ENCODE data around the gene FCHSD2.
"Not testable (repeated sequence)": the region's sequence is repeated elsewhere in the genome, so short reads cannot be mapped to it uniquely, and the experiment has no call there.

The FCHSD2 gene

GRCh38 chr11:73074319-73074718 lies 67.8 kb downstream of the FCHSD2 start:
- TF ChIP-seq CTCF (IDR thresholded peaks at IDR 0.05; ENCODE audit: extremely low read depth, missing control alignments) = no peak
- no peak for DNase-seq (ENCODE audit: low spot score)

GRCh38 chr11:73072935-73073481 lies 69.1 kb downstream of the FCHSD2 start:
- TF ChIP-seq CTCF (IDR thresholded peaks at IDR 0.05; ENCODE audit: extremely low read depth, missing control alignments) = no peak
- DNase-seq (ENCODE audit: low spot score) = peak; percentile 27

GRCh38 chr11:73070653-73071052 lies 71.5 kb downstream of the FCHSD2 start:
- TF ChIP-seq CTCF (IDR thresholded peaks at IDR 0.05; ENCODE audit: extremely low read depth, missing control alignments) = no peak
- no peak for DNase-seq (ENCODE audit: low spot score)

- DNase-seq (ENCODE audit: low spot score) = not testable (repeated sequence)
These were observed 80.2 kb downstream of the FCHSD2 start for GRCh38 chr11:73061857-73062424.

- DNase-seq (ENCODE audit: low spot score) = not testable (repeated sequence)
These were observed 80.7 kb downstream of the FCHSD2 start for GRCh38 chr11:73061434-73061833.

DNA sequence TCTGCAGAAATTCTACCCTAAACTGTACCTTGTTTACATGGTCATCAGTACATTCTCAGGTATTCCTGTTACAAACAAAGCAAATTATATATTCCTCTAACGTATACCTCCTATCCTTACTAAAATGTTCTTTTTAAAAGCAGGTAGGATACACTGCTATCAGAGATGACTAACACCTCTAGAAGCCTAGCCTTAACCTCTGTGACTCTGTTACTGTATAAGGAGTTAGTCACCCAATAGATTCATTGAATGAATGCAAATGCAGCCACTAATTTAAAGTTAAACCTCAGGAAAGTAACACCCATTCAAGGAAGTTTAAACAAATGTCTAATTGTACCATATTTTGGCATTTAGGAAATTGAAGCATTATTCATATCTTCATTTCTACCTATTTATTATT lies 82.2 kb downstream of the FCHSD2 start:
- DNase-seq (ENCODE audit: low spot score) = no peak
- no peak for TF ChIP-seq CTCF (IDR thresholded peaks at IDR 0.05; ENCODE audit: extremely low read depth, missing control alignments)

DNA sequence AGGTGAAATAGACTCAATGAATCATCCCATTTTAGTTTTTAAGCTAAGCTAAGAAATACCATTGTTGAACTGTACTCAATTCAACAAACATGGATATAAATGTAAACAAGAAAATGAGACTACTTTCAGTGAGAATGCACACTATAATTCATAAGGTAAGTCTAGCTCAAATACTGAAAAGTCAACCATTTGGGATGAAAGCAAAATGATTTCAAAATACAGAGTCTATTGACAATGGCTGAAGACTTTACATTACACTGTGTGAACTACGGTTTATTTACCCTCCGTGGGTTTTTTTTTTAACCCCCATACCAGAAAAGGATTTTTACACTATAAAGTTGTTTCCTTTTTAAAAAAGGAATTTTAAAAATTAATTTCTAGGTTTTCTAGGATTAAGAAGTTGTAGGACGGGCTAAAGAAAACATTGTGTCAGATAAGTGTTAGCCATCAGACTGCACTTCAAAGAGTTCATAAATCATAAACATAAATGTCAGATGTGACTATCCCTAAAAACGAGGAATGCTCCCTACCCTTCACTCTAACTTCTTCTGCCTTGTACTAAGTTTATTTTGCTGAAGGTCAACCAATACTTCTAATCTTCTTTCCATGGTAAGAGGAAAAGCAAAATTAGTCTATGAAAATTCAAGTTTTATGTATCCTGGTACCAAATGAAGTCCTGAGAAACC lies 83.0 kb downstream of the FCHSD2 start:
- no peak for DNase-seq (ENCODE audit: low spot score)
- no peak for TF ChIP-seq CTCF (IDR thresholded peaks at IDR 0.05; ENCODE audit: extremely low read depth, missing control alignments)

DNA sequence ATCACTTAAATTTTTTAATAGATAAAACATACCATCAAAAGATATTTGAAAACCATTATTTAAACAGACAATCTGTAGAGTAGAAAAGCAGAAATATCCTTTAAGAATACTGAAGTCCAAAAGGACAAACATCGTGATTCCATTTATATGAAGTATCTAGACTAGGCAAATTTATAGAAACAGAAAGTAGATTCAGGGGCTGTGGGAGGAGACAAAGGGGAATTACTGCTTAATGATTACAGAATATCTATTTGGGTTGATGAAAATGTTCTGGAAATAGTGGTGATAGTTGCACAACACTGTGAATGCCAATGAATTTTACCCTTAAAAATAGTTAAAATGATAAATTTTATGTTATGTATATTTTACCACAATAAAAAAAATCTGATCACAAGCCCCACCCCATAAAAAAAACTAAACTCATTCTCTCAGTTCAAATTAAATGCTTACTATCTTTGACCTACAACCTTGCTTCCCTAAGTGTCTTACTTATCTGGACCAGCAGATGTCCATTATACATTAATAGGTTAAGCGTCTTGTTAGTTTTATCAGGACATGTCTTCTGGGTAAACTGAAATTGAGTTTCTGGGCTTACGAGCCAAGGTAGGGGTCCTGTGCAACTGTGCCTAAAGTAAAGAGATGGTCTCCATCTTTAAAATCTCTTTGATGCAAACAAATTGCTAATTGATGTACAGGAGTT lies 86.3 kb downstream of the FCHSD2 start:
- no peak for DNase-seq (ENCODE audit: low spot score)
- TF ChIP-seq CTCF (IDR thresholded peaks at IDR 0.05; ENCODE audit: extremely low read depth, missing control alignments) = no peak

All from GM20000 (cell line).